GM12878 (cell line): ENCODE measurements around the gene LCT.
A peak's percentile ranks its signal among the peaks of the same experiment; 100 is the strongest.

Experiments
- BHLHE40 ChIP-seq, 2 experiments: fragments of 450-650 bp in 1 of 2; IDR thresholded peaks; 2 replicates each; pipeline ENCODE4 v1.6.1; 2011 to 2017; ENCODE audit warnings: low read depth in 2 of 2, borderline replicate concordance in 1 of 2, improper control_type of control experiment in 1 of 2, low read length in 1 of 2, mild to moderate bottlenecking in 1 of 2
- CHD2 ChIP-seq: IDR thresholded peaks from 2 replicates; pipeline ENCODE4 v1.6.1; 2011; ENCODE audit warnings: low read depth, low read length, improper control_type of control experiment, borderline replicate concordance
- CTCF ChIP-seq, 3 experiments: IDR thresholded peaks in 2 of 3; conservative IDR thresholded peaks in 1 of 3; 2 replicates each; pipeline ENCODE4 v1.5.1; 2011; ENCODE audit warnings: low read depth in 3 of 3, low read length in 3 of 3, mild to moderate bottlenecking in 3 of 3, control low read depth in 2 of 3, moderate library complexity in 2 of 3, inconsistent platforms in 1 of 3, mixed read lengths in 1 of 3; ENCODE audit not compliant: control insufficient read depth in 2 of 3, insufficient read depth in 1 of 3; ENCODE audit errors: extremely low read depth in 1 of 3
- GABPA ChIP-seq: IDR thresholded peaks from 2 replicates; pipeline ENCODE4 v1.6.1; 2014; ENCODE audit warnings: antibody characterized with exemption, low read depth, mild to moderate bottlenecking, inconsistent platforms
- IRF3 ChIP-seq: fragments of 450-650 bp; IDR thresholded peaks from 2 replicates; pipeline ENCODE4 v1.6.1; 2014; ENCODE audit warnings: mild to moderate bottlenecking
- LARP7 ChIP-seq: fragments of 450-650 bp; IDR thresholded peaks from 2 replicates; pipeline ENCODE4 v1.6.1; 2017; ENCODE audit warnings: mild to moderate bottlenecking
- NFXL1 ChIP-seq: fragments of 450-650 bp; IDR thresholded peaks from 2 replicates; pipeline ENCODE4 v1.6.1; 2017; ENCODE audit warnings: antibody characterized with exemption, mild to moderate bottlenecking, borderline replicate concordance
- PAX5 ChIP-seq: IDR thresholded peaks from 2 replicates; pipeline ENCODE4 v1.6.1; 2011; ENCODE audit warnings: low read depth, low read length, borderline replicate concordance
- POLR2A ChIP-seq: IDR thresholded peaks from 2 replicates; pipeline ENCODE4 v1.6.1; 2011; ENCODE audit warnings: low read depth, mild to moderate bottlenecking, low read length
- POLR2AphosphoS5 ChIP-seq: IDR thresholded peaks from 2 replicates; pipeline ENCODE4 v1.6.1; 2011; ENCODE audit warnings: mild to moderate bottlenecking, low read length, inconsistent platforms
- RAD21 ChIP-seq: IDR thresholded peaks from 2 replicates; pipeline ENCODE4 v1.6.1; 2011; ENCODE audit warnings: mild to moderate bottlenecking, low read depth, low read length, moderate library complexity; ENCODE audit not compliant: insufficient read depth
- RAD51 ChIP-seq: fragments of 450-650 bp; IDR thresholded peaks from 2 replicates; pipeline ENCODE4 v1.6.1; 2016; ENCODE audit warnings: moderate library complexity, mild to moderate bottlenecking, inconsistent platforms
- TF ChIP-seq, protein P1 (sequence below): IDR thresholded peaks from 2 replicates; pipeline ENCODE4 v1.6.1; 2011; ENCODE audit warnings: low read depth, mild to moderate bottlenecking, low read length, moderate library complexity, borderline replicate concordance; ENCODE audit errors: extremely low read depth
- TF ChIP-seq, protein P2 (sequence below): IDR thresholded peaks from 2 replicates; pipeline ENCODE4 v1.6.1; 2011; ENCODE audit warnings: mild to moderate bottlenecking, low read depth, low read length, moderate library complexity; ENCODE audit not compliant: insufficient replicate concordance

GRCh38 chr2:135785032-135785431 is 52.0 kb downstream of the LCT start:
- TF ChIP-seq POLR2AphosphoS5 (no peak), NFXL1 (no peak), POLR2A (no peak), BHLHE40 (IDR thresholded peaks at IDR 0.05; ENCODE audit: borderline replicate concordance in 1 of 2, low read depth in 2 of 2, low read length in 1 of 2) (no peak), LARP7 (no peak), RAD51 (no peak), CTCF (IDR thresholded peaks at IDR 0.05 in 2 of 3, conservative IDR thresholded peaks at IDR 0.05 in 1 of 3; ENCODE audit: control insufficient read depth in 2 of 3, extremely low read depth in 1 of 3, insufficient read depth in 1 of 3, low read depth in 3 of 3, low read length in 3 of 3) (peak in 2 of 3 experiments; percentile 17 to 35; a peak in 2 of 6 replicates), RAD21 (no peak), CHD2 (no peak), IRF3 (no peak), PAX5 (no peak), GABPA (no peak)
- TF ChIP-seq, protein P1, sequence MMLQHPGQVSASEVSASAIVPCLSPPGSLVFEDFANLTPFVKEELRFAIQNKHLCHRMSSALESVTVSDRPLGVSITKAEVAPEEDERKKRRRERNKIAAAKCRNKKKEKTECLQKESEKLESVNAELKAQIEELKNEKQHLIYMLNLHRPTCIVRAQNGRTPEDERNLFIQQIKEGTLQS = no peak
- TF ChIP-seq, protein P2, sequence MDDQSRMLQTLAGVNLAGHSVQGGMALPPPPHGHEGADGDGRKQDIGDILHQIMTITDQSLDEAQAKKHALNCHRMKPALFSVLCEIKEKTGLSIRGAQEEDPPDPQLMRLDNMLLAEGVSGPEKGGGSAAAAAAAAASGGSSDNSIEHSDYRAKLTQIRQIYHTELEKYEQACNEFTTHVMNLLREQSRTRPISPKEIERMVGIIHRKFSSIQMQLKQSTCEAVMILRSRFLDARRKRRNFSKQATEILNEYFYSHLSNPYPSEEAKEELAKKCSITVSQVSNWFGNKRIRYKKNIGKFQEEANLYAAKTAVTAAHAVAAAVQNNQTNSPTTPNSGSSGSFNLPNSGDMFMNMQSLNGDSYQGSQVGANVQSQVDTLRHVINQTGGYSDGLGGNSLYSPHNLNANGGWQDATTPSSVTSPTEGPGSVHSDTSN = no peak
